A673 (cell line): ENCODE measurements around the gene PIK3C2B. TPM values are rescaled to one million over a fixed set of nuclear protein-coding genes. Genes with fewer than 3 reads are reported as not detected.
"Not testable (repeated sequence)": the region's sequence is repeated elsewhere in the genome, so short reads cannot be mapped to it uniquely, and the experiment has no call there.

Experiments
- BruUV-seq: library from RNA; stranded (reverse); fragments of 400-500 nt; replicated peaks from 2 replicates; lab custom pipeline; 2021; lab: Mats Ljungman, UMichigan
- CTCF ChIA-PET: fragments of 300-600 bp; sonication (Branson Sonifier 250); formaldehyde crosslinking; loops from one replicate; lab custom pipeline; 2022; ENCODE audit warnings: antibody characterized with exemption; lab: Charles Lee
- POLR2A ChIA-PET: fragments of 300-600 bp; sonication (Branson Sonifier 250); formaldehyde crosslinking; loops from one replicate; lab custom pipeline; 2022; ENCODE audit warnings: antibody characterized with exemption; ENCODE audit not compliant: low non-redundant PET; lab: Charles Lee
- DNase-seq: peaks from one replicate; pipeline ENCODE4 v3.0.0-alpha.2; 2015; ENCODE audit warnings: low spot score
- H3K27ac ChIP-seq: fragments of 200-600 bp; sonication (generic); 2 replicates; pipeline ENCODE4 v1.5.1; 2016; ENCODE audit warnings: mixed run types, low read depth, mild to moderate bottlenecking, mixed read lengths, antibody characterized with exemption, low read length; ENCODE audit not compliant: poor library complexity, severe bottlenecking
- H3K27me3 ChIP-seq: fragments of 200-600 bp; sonication (generic); replicated peaks from 2 replicates; pipeline ENCODE4 v1.6.1; 2017; ENCODE audit warnings: mixed run types, low read depth, mild to moderate bottlenecking, mixed read lengths, antibody characterized with exemption, low read length; ENCODE audit not compliant: insufficient read depth, poor library complexity
- H3K36me3 ChIP-seq: fragments of 200-600 bp; sonication (generic); 2 replicates; pipeline ENCODE4 v1.6.1; 2016; ENCODE audit warnings: mixed run types, mild to moderate bottlenecking, mixed read lengths, antibody characterized with exemption, low read length; ENCODE audit not compliant: insufficient read depth, poor library complexity, severe bottlenecking
- H3K4me1 ChIP-seq: fragments of 200-600 bp; sonication (generic); 2 replicates; pipeline ENCODE4 v1.6.1; 2017; ENCODE audit warnings: mixed run types, mild to moderate bottlenecking, mixed read lengths, antibody characterized with exemption, low read length; ENCODE audit not compliant: insufficient read depth, poor library complexity, severe bottlenecking
- H3K4me3 ChIP-seq: fragments of 200-600 bp; sonication (generic); 2 replicates; pipeline ENCODE4 v1.5.1; 2016; ENCODE audit warnings: low read depth, mixed run types, mild to moderate bottlenecking, mixed read lengths, low read length; ENCODE audit not compliant: poor library complexity, severe bottlenecking
- H3K9me3 ChIP-seq: fragments of 200-600 bp; sonication (generic); 2 replicates; pipeline ENCODE4 v1.6.1; 2016; ENCODE audit warnings: mixed run types, low read depth, mild to moderate bottlenecking, mixed read lengths, antibody characterized with exemption, low read length; ENCODE audit not compliant: poor library complexity, severe bottlenecking
- EZH2 ChIP-seq: fragments of 200-600 bp; sonication (generic); IDR thresholded peaks from 2 replicates; pipeline ENCODE4 v1.6.1; 2017; ENCODE audit warnings: borderline replicate concordance, low read depth, mild to moderate bottlenecking, mixed read lengths, antibody characterized with exemption, low read length; ENCODE audit not compliant: poor library complexity, severe bottlenecking
- intact Hi-C: fragments of 100-400 bp; cut with micrococcal nuclease; formaldehyde crosslinking; loops from one replicate; pipeline ENCODE4 v1.10.0; 2022; ENCODE audit not compliant: unreplicated experiment
- total RNA-seq: library from RNA; stranded (reverse); gene quantifications from 2 replicates; pipeline ENCODE4 v1.2.3, GENCODE V29; 2021
- TF ChIP-seq, protein P1 (sequence below): fragments of 300-800, 200-600 bp; sonication (generic); conservative IDR thresholded peaks from 2 replicates; pipeline ENCODE4 v1.5.1; 2017; ENCODE audit warnings: low read depth, mild to moderate bottlenecking, antibody characterized with exemption, low read length, moderate library complexity, mixed read lengths

The PIK3C2B gene
- total RNA-seq, 1 experiment from 2014 or later, result 18.0 TPM

- intact Hi-C loops, result no loop called here
- Histone ChIP-seq H3K27ac (no peak overlapping the region), H3K4me1 (no peaks in the 10 kb centered on the region), H3K27me3 (no peaks in the 10 kb centered on the region), H3K36me3 (no peaks in the 10 kb centered on the region), H3K4me3 (no peak overlapping the region), H3K9me3 (no peaks in the 10 kb centered on the region)
- DNase-seq, result no peak
- ChIA-PET POLR2A (interaction anchor here (0.8 kb wide), 1 partner anchor 9 kb away, joined by 3 read pairs; no protein-coding TSS in a partner anchor), CTCF (no interaction called here)
- TF ChIP-seq EZH2, result no peak
- TF ChIP-seq, protein P1, sequence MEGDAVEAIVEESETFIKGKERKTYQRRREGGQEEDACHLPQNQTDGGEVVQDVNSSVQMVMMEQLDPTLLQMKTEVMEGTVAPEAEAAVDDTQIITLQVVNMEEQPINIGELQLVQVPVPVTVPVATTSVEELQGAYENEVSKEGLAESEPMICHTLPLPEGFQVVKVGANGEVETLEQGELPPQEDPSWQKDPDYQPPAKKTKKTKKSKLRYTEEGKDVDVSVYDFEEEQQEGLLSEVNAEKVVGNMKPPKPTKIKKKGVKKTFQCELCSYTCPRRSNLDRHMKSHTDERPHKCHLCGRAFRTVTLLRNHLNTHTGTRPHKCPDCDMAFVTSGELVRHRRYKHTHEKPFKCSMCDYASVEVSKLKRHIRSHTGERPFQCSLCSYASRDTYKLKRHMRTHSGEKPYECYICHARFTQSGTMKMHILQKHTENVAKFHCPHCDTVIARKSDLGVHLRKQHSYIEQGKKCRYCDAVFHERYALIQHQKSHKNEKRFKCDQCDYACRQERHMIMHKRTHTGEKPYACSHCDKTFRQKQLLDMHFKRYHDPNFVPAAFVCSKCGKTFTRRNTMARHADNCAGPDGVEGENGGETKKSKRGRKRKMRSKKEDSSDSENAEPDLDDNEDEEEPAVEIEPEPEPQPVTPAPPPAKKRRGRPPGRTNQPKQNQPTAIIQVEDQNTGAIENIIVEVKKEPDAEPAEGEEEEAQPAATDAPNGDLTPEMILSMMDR, result no peak
- no TSS peak for BruUV-seq
Observed at GRCh38 chr1:204487256-204487615, 7.4 kb downstream of the PIK3C2B start.

DNA sequence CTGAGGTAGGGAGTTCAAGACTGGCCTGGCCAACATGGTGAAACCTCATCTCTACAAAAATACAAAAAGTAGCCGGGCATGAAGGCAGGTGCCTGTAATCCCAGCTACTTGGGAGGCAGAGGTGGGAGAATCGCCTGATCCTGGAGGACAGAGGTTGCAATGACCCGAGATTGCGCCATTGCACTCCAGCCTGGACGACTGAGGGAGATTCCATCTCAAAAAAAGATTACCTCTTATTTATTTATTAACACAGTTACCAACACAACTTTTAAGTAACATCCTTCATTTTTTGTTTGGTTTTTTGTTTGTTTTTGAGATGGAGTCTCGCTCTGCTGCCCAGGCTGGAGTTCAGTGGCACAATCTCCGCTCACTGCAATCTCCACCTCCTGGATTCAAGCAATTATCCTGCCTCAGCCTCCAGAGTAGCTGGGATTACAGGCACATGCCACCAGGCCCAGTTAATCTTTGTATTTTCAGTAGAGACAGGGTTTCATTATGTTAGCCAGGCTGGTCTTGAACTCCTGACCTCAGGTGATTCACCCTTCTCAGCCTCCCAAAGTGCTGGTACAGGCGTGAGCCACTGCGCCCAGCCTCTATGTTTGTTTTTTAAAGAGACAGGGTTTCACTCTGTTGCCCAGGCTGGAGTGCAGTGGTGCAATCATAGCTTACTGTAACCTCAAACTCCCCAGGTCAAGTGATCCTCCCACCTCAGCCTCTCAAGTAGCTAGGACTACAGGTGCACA is 7.9 kb downstream of the PIK3C2B start:
- H3K4me1 ChIP-seq, BruUV-seq, CTCF ChIA-PET, DNase-seq, intact Hi-C loops, H3K27ac ChIP-seq, H3K9me3 ChIP-seq, H3K4me3 ChIP-seq, H3K27me3 ChIP-seq, H3K36me3 ChIP-seq: not testable (repeated sequence)
- POLR2A ChIA-PET, result interaction anchor here (0.7 to 0.8 kb wide), 2 partner anchors 8 kb away, joined by 3 read pairs; partner anchors contain the start of gene PIK3C2B

DNA sequence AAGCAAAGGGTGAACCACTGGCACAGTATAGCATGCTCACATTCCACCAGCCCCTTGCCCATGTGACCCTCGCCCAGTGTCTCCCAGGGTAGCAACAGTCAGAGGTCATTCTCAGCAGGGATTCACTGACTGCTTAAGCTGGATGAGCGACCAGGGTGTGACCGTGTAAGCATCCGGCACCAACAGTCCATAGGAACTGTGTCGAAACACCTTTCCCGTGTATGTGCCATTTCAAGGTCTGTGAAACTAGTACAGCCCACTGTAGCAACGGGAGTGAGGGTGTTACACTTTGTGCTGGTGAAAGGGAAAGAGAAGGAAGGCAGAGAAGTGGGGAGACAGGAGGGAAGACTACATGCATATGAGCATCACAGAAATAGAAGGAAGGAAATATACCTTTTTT is 10.8 kb downstream of the PIK3C2B start:
- Histone ChIP-seq H3K36me3 (no peaks in the 10 kb centered on the region), H3K4me3 (no peak overlapping the region), H3K4me1 (peaks cover 16% of the 10 kb centered on the region), H3K27ac (no peak overlapping the region), H3K27me3 (no peaks in the 10 kb centered on the region), H3K9me3 (no peaks in the 10 kb centered on the region)
- TF ChIP-seq, protein P1, result no peak
- no peak for TF ChIP-seq EZH2
- DNase-seq, result no peak
- no TSS peak for BruUV-seq
- CTCF ChIA-PET, result no interaction called here
- intact Hi-C loops, result no loop called here
- POLR2A ChIA-PET, result no interaction called here

DNA sequence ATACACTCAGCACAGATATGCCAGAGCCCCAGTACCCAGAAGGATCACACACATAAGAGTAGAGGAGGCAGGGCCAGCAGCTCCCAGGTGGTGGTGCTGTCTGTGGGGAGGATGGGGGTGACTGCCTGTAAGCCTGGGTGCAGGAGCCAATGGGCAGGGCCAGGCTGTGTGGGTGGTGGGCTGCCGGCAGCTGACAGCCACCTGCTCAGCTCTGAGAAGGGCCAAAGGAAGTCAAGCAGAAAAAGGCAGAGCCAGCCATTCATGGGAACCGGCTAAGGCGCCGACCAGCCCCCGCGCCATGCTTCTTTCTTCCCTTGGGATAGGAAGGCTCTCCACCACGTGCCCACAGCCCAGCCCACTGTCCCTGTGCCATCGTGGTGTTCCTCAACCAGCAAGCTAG is 14.1 kb downstream of the PIK3C2B start:
- CTCF ChIA-PET, result interaction anchor here (0.6 kb wide), 1 partner anchor 37 kb away, joined by 5 read pairs; no protein-coding TSS in a partner anchor
- no peaks in the 10 kb centered on the region for H3K27me3 ChIP-seq
- H3K9me3 ChIP-seq, result no peaks in the 10 kb centered on the region
- intact Hi-C loops, result no loop called here
- H3K36me3 ChIP-seq, result no peaks in the 10 kb centered on the region
- POLR2A ChIA-PET, result interaction anchor here (0.5 kb wide), 1 partner anchor 35 kb away, joined by 3 read pairs; the partner anchor contains the start of gene MDM4
- H3K4me3 ChIP-seq, result no peak overlapping the region
- BruUV-seq, result no TSS peak
- peaks cover 28% of the 10 kb centered on the region for H3K4me1 ChIP-seq
- no peak for TF ChIP-seq EZH2
- TF ChIP-seq, protein P1, result no peak
- DNase-seq, result no peak
- no peak overlapping the region for H3K27ac ChIP-seq
